ENCODE results near the gene NMBR. TPM values are rescaled to one million over a fixed set of nuclear protein-coding genes. Genes with fewer than 3 reads are reported as not detected.
"Not testable (repeated sequence)": the region's sequence is repeated elsewhere in the genome, so short reads cannot be mapped to it uniquely, and the experiment has no call there.

Gene NMBR
- total and polyA plus RNA-seq, 2 donors from 2014 or later = not detected

- H3K4me1 ChIP-seq (ENCODE audit: control insufficient read depth in 2 of 3, insufficient read depth in 2 of 3, low read depth in 1 of 3, low read length in 3 of 3); DNase-seq; H3K27me3 ChIP-seq (ENCODE audit: control insufficient read depth, insufficient read depth, low read length); H3K9me3 ChIP-seq (ENCODE audit: control insufficient read depth in 2 of 3, insufficient read depth in 1 of 3, low read length in 3 of 3); H3K27ac ChIP-seq (ENCODE audit: low read depth in 2 of 2, low read length in 2 of 2); H3K4me3 ChIP-seq (ENCODE audit: low read length in 3 of 3); FAIRE-seq; H3K9ac ChIP-seq (ENCODE audit: low read length in 3 of 3); H3K36me3 ChIP-seq (ENCODE audit: control insufficient read depth in 2 of 3, insufficient read depth in 3 of 3, low read length in 3 of 3); intact Hi-C loops (cut with DNase I): not testable (repeated sequence)
Observed at GRCh38 chr6:142104820-142105219, 42.1 kb downstream of the NMBR start.

- no peak overlapping the region for H3K4me3 ChIP-seq (ENCODE audit: low read length in 3 of 3)
- no peak overlapping the region for H3K27ac ChIP-seq (ENCODE audit: low read depth in 2 of 2, low read length in 2 of 2)
- peak; percentile 46 to 83 (median 80) for DNase-seq
- H3K4me1 ChIP-seq (ENCODE audit: control insufficient read depth in 2 of 3, insufficient read depth in 2 of 3, low read depth in 1 of 3, low read length in 3 of 3) = peaks cover 0 to 3% (median 0%) of the 10 kb centered on the region in 3 donors
- no peaks in the 10 kb centered on the region for H3K27me3 ChIP-seq (ENCODE audit: control insufficient read depth, insufficient read depth, low read length)
- H3K9me3 ChIP-seq (ENCODE audit: control insufficient read depth in 2 of 3, insufficient read depth in 1 of 3, low read length in 3 of 3) = no peaks in the 10 kb centered on the region
- no peaks in the 10 kb centered on the region for H3K36me3 ChIP-seq (ENCODE audit: control insufficient read depth in 2 of 3, insufficient read depth in 3 of 3, low read length in 3 of 3)
- no peak for TF ChIP-seq CTCF (IDR thresholded peaks at IDR 0.05; ENCODE audit: borderline replicate concordance, extremely low read depth, insufficient read depth)
- FAIRE-seq = no peak
- intact Hi-C loops (cut with DNase I) = no loop called here
- H3K9ac ChIP-seq (ENCODE audit: low read length in 3 of 3) = no peak overlapping the region
Observed at GRCh38 chr6:142088858-142089216, 58.1 kb downstream of the NMBR start.

GRCh38 chr6:142087950-142088857, 58.7 kb downstream of the NMBR start:
- FAIRE-seq = no peak
- Histone ChIP-seq H3K4me3 (ENCODE audit: low read length in 3 of 3) (peak overlapping the region in 1 of 3 donors; percentile 9), H3K36me3 (ENCODE audit: control insufficient read depth in 2 of 3, insufficient read depth in 3 of 3, low read length in 3 of 3) (no peaks in the 10 kb centered on the region), H3K9ac (ENCODE audit: low read length in 3 of 3) (no peak overlapping the region), H3K27ac (ENCODE audit: low read depth in 2 of 2, low read length in 2 of 2) (no peak overlapping the region), H3K27me3 (ENCODE audit: control insufficient read depth, insufficient read depth, low read length) (no peaks in the 10 kb centered on the region), H3K9me3 (ENCODE audit: control insufficient read depth in 2 of 3, insufficient read depth in 1 of 3, low read length in 3 of 3) (no peaks in the 10 kb centered on the region), H3K4me1 (ENCODE audit: control insufficient read depth in 2 of 3, insufficient read depth in 2 of 3, low read depth in 1 of 3, low read length in 3 of 3) (peaks cover 0 to 3% (median 0%) of the 10 kb centered on the region in 3 donors)
- peak in 2 of 5 donors; percentile 0 to 56 for DNase-seq
- intact Hi-C loops (cut with DNase I) = no loop called here
- TF ChIP-seq CTCF (IDR thresholded peaks at IDR 0.05; ENCODE audit: borderline replicate concordance, extremely low read depth, insufficient read depth) = no peak

- FAIRE-seq = no peak
- intact Hi-C loops (cut with DNase I) = no loop called here
Observed at GRCh38 chr6:142079130-142079529, 67.8 kb downstream of the NMBR start.

More at GRCh38 chr6:142079130-142079529, 67.8 kb downstream of the NMBR start:
- H3K4me3 ChIP-seq (ENCODE audit: low read length in 3 of 3) = no peak overlapping the region
- no peaks in the 10 kb centered on the region for H3K9me3 ChIP-seq (ENCODE audit: control insufficient read depth in 2 of 3, insufficient read depth in 1 of 3, low read length in 3 of 3)
- no peak overlapping the region for H3K9ac ChIP-seq (ENCODE audit: low read length in 3 of 3)
- no peak for DNase-seq
- no peaks in the 10 kb centered on the region for H3K27me3 ChIP-seq (ENCODE audit: control insufficient read depth, insufficient read depth, low read length)
- no peak for TF ChIP-seq CTCF (IDR thresholded peaks at IDR 0.05; ENCODE audit: borderline replicate concordance, extremely low read depth, insufficient read depth)
- no peaks in the 10 kb centered on the region for H3K36me3 ChIP-seq (ENCODE audit: control insufficient read depth in 2 of 3, insufficient read depth in 3 of 3, low read length in 3 of 3)
- H3K4me1 ChIP-seq (ENCODE audit: control insufficient read depth in 2 of 3, insufficient read depth in 2 of 3, low read depth in 1 of 3, low read length in 3 of 3) = no peaks in the 10 kb centered on the region
- H3K27ac ChIP-seq (ENCODE audit: low read depth in 2 of 2, low read length in 2 of 2) = no peak overlapping the region
